Neural progenitor cell (in vitro differentiated cells): Measurements from ENCODE around the gene SYNJ2. TPM values are rescaled to one million over a fixed set of nuclear protein-coding genes. Genes with fewer than 3 reads are reported as not detected.

ENCODE experiments used
- DNase-seq: peaks from one replicate; pipeline ENCODE4 v3.0.0-alpha.2; 2016; ENCODE audit warnings: low spot score
- H2AFZ ChIP-seq: fragments of 200-600 bp; sonication (generic); replicated peaks from 2 replicates; pipeline ENCODE4 v1.6.1; 2016; ENCODE audit warnings: antibody characterized with exemption
- H3F3A ChIP-seq: fragments of 200-600 bp; sonication (generic); 2 replicates; pipeline ENCODE4 v1.6.1; 2016; ENCODE audit warnings: antibody characterized with exemption, low read depth
- H3K27ac ChIP-seq: fragments of 200-600 bp; sonication (generic); 2 replicates; pipeline ENCODE4 v1.5.1; 2016; ENCODE audit warnings: mild to moderate bottlenecking
- H3K27me3 ChIP-seq: fragments of 200-600 bp; sonication (generic); 2 replicates; pipeline ENCODE4 v1.6.1; 2016; ENCODE audit warnings: mild to moderate bottlenecking, moderate library complexity
- H3K36me3 ChIP-seq: fragments of 200-600 bp; sonication (generic); 2 replicates; pipeline ENCODE4 v1.5.1; 2016
- H3K4me1 ChIP-seq: fragments of 200-600 bp; sonication (generic); 2 replicates; pipeline ENCODE4 v1.6.1; 2016; ENCODE audit warnings: mixed run types
- H3K4me2 ChIP-seq: fragments of 200-600 bp; sonication (generic); 2 replicates; pipeline ENCODE4 v1.6.1; 2016
- H3K4me3 ChIP-seq: fragments of 200-600 bp; sonication (generic); 2 replicates; pipeline ENCODE4 v1.5.1; 2016
- H3K79me2 ChIP-seq: fragments of 200-600 bp; sonication (generic); 2 replicates; pipeline ENCODE4 v1.6.1; 2016; ENCODE audit warnings: low read depth
- H3K9ac ChIP-seq: fragments of 200-600 bp; sonication (generic); 2 replicates; pipeline ENCODE4 v1.6.1; 2016
- H3K9me3 ChIP-seq: fragments of 200-600 bp; sonication (generic); 2 replicates; pipeline ENCODE4 v1.5.1; 2016; ENCODE audit warnings: low read depth
- H4K20me1 ChIP-seq: fragments of 200-600 bp; sonication (generic); 2 replicates; pipeline ENCODE4 v1.6.1; 2016; ENCODE audit warnings: low read depth
- H3K27ac Mint-ChIP-seq: 3 replicates; pipeline ENCODE4 v1.8.0; 2021; ENCODE audit warnings: mixed read lengths
- H3K27me3 Mint-ChIP-seq: 2 replicates; pipeline ENCODE4 v1.8.0; 2022; ENCODE audit warnings: low read depth, mild to moderate bottlenecking, inconsistent platforms, moderate library complexity, mixed read lengths; ENCODE audit not compliant: insufficient read depth
- H3K36me3 Mint-ChIP-seq: 3 replicates; pipeline ENCODE4 v1.8.0; 2021; ENCODE audit warnings: mixed read lengths
- H3K4me1 Mint-ChIP-seq: 3 replicates; pipeline ENCODE4 v1.8.0; 2021; ENCODE audit warnings: mixed read lengths
- H3K4me3 Mint-ChIP-seq: 3 replicates; pipeline ENCODE4 v1.8.0; 2021; ENCODE audit warnings: mild to moderate bottlenecking, moderate library complexity, mixed read lengths
- H3K9me3 Mint-ChIP-seq: 3 replicates; pipeline ENCODE4 v1.8.0; 2020; ENCODE audit warnings: mixed read lengths
- CTCF ChIP-seq: fragments of 200-600 bp; sonication (generic); IDR thresholded peaks from 2 replicates; pipeline ENCODE4 v1.5.1; 2017; ENCODE audit warnings: antibody characterized with exemption, mild to moderate bottlenecking
- EZH2 ChIP-seq: fragments of 200-600 bp; sonication (generic); IDR thresholded peaks from 2 replicates; pipeline ENCODE4 v1.6.1; 2017; ENCODE audit warnings: antibody characterized with exemption, mild to moderate bottlenecking, moderate library complexity
- EZH2phosphoT487 ChIP-seq: fragments of 200-600 bp; sonication (generic); IDR thresholded peaks from 2 replicates; pipeline ENCODE4 v1.6.1; 2017; ENCODE audit warnings: antibody characterized with exemption
- small RNA-seq: library from RNA; depleted of rRNA; stranded (forward); fragments of <200 nt; gene quantifications from one replicate; pipeline ENCODE3, GENCODE V24; 2015
- total RNA-seq: library from RNA; depleted of rRNA; stranded (reverse); fragments of >200 nt; gene quantifications from 2 replicates; pipeline ENCODE4 v1.2.3, GENCODE V29; 2015; ENCODE audit warnings: low replicate concordance

The SYNJ2 gene
- total RNA-seq, 1 donor from 2014 or later: 4.8 TPM

GRCh38 chr6:158131926-158132325, 150.3 kb downstream of the SYNJ2 start:
- Histone ChIP-seq H3K9ac (no peak overlapping the region), H3K9me3 (no peaks in the 10 kb centered on the region), H3K79me2 (no peaks in the 10 kb centered on the region), H4K20me1 (no peaks in the 10 kb centered on the region), H3K36me3 (no peaks in the 10 kb centered on the region), H3K4me2 (no peak overlapping the region), H3K4me3 (no peak overlapping the region), H3K27ac (no peak overlapping the region), H3K27me3 (no peaks in the 10 kb centered on the region), H3F3A (no peaks in the 10 kb centered on the region), H2AFZ (no peak overlapping the region), H3K4me1 (no peaks in the 10 kb centered on the region)
- Mint-ChIP-seq H3K27me3 (no peaks in the 10 kb centered on the region), H3K27ac (no peak overlapping the region), H3K36me3 (peaks cover 6% of the 10 kb centered on the region), H3K9me3 (no peaks in the 10 kb centered on the region), H3K4me3 (no peak overlapping the region), H3K4me1 (no peaks in the 10 kb centered on the region)
- peak; percentile 18 for DNase-seq
- TF ChIP-seq CTCF (peak; percentile 40), EZH2phosphoT487 (no peak)

DNA sequence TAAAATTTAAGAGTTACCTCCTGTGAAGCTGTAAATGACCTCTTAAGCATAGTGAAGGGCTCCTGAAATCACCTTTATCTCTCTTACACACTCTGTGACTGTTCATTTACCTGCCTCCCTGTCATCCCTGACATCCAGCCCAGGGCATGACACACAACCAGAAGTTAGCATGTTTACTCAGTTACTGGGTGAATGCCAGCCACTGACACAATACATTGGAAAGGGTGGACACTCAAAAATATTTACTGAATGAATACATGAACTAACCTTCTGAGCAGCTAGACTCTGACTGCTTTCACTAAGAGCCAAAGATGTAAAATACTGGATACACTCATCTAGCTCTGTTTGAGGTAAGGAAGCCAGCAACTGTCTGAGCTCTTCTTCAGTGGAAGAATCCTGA, 161.1 kb downstream of the SYNJ2 start:
- no peak overlapping the region for H3K4me3 Mint-ChIP-seq
- Histone ChIP-seq H3K36me3 (peaks cover 4% of the 10 kb centered on the region), H3K9ac (no peak overlapping the region), H3K4me3 (no peak overlapping the region), H4K20me1 (no peaks in the 10 kb centered on the region), H3K27ac (no peak overlapping the region), H3K79me2 (no peaks in the 10 kb centered on the region), H3K4me1 (no peaks in the 10 kb centered on the region), H3K9me3 (no peaks in the 10 kb centered on the region), H3K4me2 (no peak overlapping the region), H3K27me3 (no peaks in the 10 kb centered on the region), H2AFZ (no peak overlapping the region), H3F3A (peaks cover 5% of the 10 kb centered on the region)
- H3K4me1 Mint-ChIP-seq: no peaks in the 10 kb centered on the region
- DNase-seq: no peak
- no peak for TF ChIP-seq EZH2phosphoT487
- no peak for TF ChIP-seq CTCF
- no peaks in the 10 kb centered on the region for H3K9me3 Mint-ChIP-seq
- H3K27me3 Mint-ChIP-seq: no peaks in the 10 kb centered on the region
- H3K27ac Mint-ChIP-seq: no peak overlapping the region
- peaks cover 33% of the 10 kb centered on the region for H3K36me3 Mint-ChIP-seq

GRCh38 chr6:158143700-158144099, 162.0 kb downstream of the SYNJ2 start:
- peak; percentile 41 for DNase-seq
- TF ChIP-seq EZH2phosphoT487 (no peak), EZH2 (no peak), CTCF (peak; percentile 68)
- Histone ChIP-seq H3K9me3 (no peaks in the 10 kb centered on the region), H3K4me1 (no peaks in the 10 kb centered on the region), H3K4me2 (no peak overlapping the region), H3K4me3 (no peak overlapping the region), H4K20me1 (no peaks in the 10 kb centered on the region), H3K27me3 (no peaks in the 10 kb centered on the region), H3K79me2 (no peaks in the 10 kb centered on the region), H3K36me3 (peaks cover 4% of the 10 kb centered on the region), H3K27ac (no peak overlapping the region), H2AFZ (no peak overlapping the region), H3F3A (peaks cover 5% of the 10 kb centered on the region), H3K9ac (no peak overlapping the region)
- Mint-ChIP-seq H3K27me3 (no peaks in the 10 kb centered on the region), H3K4me1 (no peaks in the 10 kb centered on the region), H3K36me3 (peaks cover 35% of the 10 kb centered on the region), H3K27ac (no peak overlapping the region), H3K4me3 (no peak overlapping the region), H3K9me3 (no peaks in the 10 kb centered on the region)

Small RNAs within 50 kb of the gene (small RNA-seq; reads per million reads assigned to genes)
- gene RNU6-786P: not detected

Other genes starting within 250 kb of the SYNJ2 start
- gene SNX9, start 158.6 kb upstream of the SYNJ2 start, total RNA-seq: 16.1 and 17.8 TPM in 2 replicates
- gene SERAC1, start 186.4 kb downstream of the SYNJ2 start, total RNA-seq: 25.0 and 35.7 TPM in 2 replicates
- 5.2 and 12.4 TPM in 2 replicates for gene GTF2H5, start 186.5 kb downstream of the SYNJ2 start, total RNA-seq